BE2C (cell line): Measurements from ENCODE around the gene TMEM154.

Experiments used
- DNase-seq: peaks from one replicate; pipeline ENCODE4 v3.0.0-alpha.2; 2020
- H3K27me3 ChIP-seq: fragments of 250-450 bp; sonication (Bioruptor Pico); 2 replicates; pipeline ENCODE4 v1.5.1; 2020; ENCODE audit warnings: mild to moderate bottlenecking
- H3K36me3 ChIP-seq: fragments of 250-450 bp; sonication (Bioruptor Pico); 2 replicates; pipeline ENCODE4 v1.5.1; 2020; ENCODE audit warnings: mild to moderate bottlenecking
- H3K4me1 ChIP-seq: fragments of 250-450 bp; sonication (Bioruptor Pico); 2 replicates; pipeline ENCODE4 v1.5.1; 2020
- H3K4me3 ChIP-seq: 2 replicates; pipeline ENCODE4 v1.5.1; 2011; ENCODE audit warnings: low read depth, low read length
- H3K9me3 ChIP-seq: fragments of 250-450 bp; sonication (Bioruptor Pico); 2 replicates; pipeline ENCODE4 v1.5.1; 2020
- TF ChIP-seq, protein P1 (sequence below): IDR thresholded peaks from 2 replicates; pipeline ENCODE4 v1.5.1; 2012; ENCODE audit warnings: mild to moderate bottlenecking, low read depth, low read length

Gene TMEM154

GRCh38 chr4:152620915-152621314 lies 58.9 kb downstream of the TMEM154 start:
- Histone ChIP-seq H3K27me3 (no peaks in the 10 kb centered on the region), H3K4me3 (no peak overlapping the region), H3K4me1 (no peaks in the 10 kb centered on the region), H3K9me3 (no peaks in the 10 kb centered on the region), H3K36me3 (no peaks in the 10 kb centered on the region)
- TF ChIP-seq, protein P1, sequence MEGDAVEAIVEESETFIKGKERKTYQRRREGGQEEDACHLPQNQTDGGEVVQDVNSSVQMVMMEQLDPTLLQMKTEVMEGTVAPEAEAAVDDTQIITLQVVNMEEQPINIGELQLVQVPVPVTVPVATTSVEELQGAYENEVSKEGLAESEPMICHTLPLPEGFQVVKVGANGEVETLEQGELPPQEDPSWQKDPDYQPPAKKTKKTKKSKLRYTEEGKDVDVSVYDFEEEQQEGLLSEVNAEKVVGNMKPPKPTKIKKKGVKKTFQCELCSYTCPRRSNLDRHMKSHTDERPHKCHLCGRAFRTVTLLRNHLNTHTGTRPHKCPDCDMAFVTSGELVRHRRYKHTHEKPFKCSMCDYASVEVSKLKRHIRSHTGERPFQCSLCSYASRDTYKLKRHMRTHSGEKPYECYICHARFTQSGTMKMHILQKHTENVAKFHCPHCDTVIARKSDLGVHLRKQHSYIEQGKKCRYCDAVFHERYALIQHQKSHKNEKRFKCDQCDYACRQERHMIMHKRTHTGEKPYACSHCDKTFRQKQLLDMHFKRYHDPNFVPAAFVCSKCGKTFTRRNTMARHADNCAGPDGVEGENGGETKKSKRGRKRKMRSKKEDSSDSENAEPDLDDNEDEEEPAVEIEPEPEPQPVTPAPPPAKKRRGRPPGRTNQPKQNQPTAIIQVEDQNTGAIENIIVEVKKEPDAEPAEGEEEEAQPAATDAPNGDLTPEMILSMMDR = no peak
- no peak for DNase-seq

- DNase-seq = no peak
- Histone ChIP-seq H3K4me3 (no peak overlapping the region), H3K36me3 (no peaks in the 10 kb centered on the region), H3K4me1 (no peaks in the 10 kb centered on the region), H3K27me3 (no peaks in the 10 kb centered on the region), H3K9me3 (no peaks in the 10 kb centered on the region)
- TF ChIP-seq, protein P1 = no peak
Observed at GRCh38 chr4:152620218-152620617, 59.6 kb downstream of the TMEM154 start.

DNA sequence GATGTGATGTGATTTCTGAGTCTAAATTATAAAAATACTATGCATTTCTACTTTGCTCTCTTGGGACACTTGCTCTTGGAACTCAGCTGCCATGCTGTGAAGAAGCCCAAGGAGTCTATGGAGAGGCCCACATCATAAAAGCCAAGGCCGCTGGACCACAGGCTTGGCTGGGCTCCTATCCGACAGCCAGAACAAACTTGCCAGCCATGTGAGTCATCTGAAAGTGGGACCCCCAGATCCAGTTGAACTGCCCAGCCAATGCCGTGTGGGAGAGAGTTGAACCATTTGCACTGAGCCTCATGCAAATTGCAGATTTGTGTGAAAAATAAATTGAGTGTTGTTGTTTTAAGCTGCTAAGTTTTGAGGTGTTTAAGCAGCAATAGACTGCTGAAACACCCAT lies 60.2 kb downstream of the TMEM154 start:
- Histone ChIP-seq H3K4me1 (no peaks in the 10 kb centered on the region), H3K27me3 (no peaks in the 10 kb centered on the region), H3K4me3 (no peak overlapping the region), H3K9me3 (no peaks in the 10 kb centered on the region), H3K36me3 (no peaks in the 10 kb centered on the region)
- TF ChIP-seq, protein P1 = no peak
- DNase-seq = no peak

DNA sequence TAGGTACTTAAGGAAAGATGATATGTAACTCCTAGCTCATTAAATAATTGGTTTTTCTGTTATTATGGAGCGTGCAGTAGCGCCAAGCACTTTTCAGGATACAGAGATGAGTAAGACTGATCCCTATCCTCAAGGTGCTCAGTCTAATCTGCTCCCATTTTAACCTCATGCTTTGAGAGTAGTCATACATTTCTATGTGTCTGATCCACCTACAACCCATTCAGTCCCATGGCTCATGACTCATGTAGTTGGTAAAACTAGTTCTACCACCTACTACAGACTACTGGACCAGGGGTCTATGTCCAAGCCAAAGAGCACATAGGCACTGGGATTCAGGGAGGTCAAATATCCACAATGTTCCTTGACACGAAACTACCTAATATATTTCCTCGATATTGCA lies 60.8 kb downstream of the TMEM154 start:
- no peak overlapping the region for H3K4me3 ChIP-seq
- H3K36me3 ChIP-seq = no peaks in the 10 kb centered on the region
- no peaks in the 10 kb centered on the region for H3K9me3 ChIP-seq
- TF ChIP-seq, protein P1 = no peak
- no peaks in the 10 kb centered on the region for H3K4me1 ChIP-seq
- H3K27me3 ChIP-seq = no peaks in the 10 kb centered on the region
- no peak for DNase-seq

- Histone ChIP-seq H3K36me3 (no peaks in the 10 kb centered on the region), H3K4me3 (no peak overlapping the region), H3K4me1 (no peaks in the 10 kb centered on the region), H3K9me3 (no peaks in the 10 kb centered on the region), H3K27me3 (no peaks in the 10 kb centered on the region)
- TF ChIP-seq, protein P1 = no peak
- DNase-seq = no peak
Observed at GRCh38 chr4:152616804-152617203, 63.0 kb downstream of the TMEM154 start.

DNA sequence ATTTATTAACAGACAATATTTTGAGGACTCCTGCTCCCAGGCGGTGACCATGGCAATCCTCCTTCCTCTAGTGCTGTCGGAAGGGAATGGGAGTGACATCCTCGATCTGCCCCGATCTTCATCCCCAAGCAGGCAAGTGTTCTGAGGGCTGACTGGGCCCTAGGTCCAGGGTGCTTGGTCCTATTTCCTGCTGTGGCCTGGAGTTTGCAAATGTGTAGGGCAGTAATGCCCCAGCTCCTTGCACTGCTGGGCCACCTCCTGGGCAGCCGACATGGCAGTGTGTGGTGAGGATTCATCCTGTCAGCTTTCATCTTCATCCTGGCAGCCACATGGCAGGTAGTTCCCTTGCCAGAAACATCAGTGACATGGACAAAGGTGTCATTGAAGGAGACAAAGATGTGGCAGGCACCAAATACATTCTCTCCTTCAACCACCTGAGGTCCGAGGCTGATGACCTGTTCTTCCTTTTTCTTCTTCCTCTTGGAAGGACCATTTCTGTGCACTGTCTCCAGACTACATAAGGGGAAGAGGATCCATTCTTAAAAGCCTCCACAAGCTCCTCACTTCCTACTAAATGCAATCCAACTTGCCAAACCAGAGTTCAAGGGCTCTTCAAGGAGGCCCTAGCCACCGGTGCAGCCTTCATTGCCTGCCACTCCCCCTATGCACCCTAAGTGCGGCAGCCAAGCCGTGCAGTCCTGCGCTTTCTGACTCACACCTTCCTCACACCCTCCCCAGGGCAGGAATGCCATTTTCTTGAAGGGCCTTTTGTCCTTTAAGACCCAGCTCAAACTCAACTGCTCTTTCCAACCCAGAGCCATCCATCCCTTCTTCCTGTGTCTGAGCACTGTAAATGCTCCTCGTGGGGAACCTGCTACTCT lies 65.7 kb downstream of the TMEM154 start:
- Histone ChIP-seq H3K4me3 (no peak overlapping the region), H3K4me1 (no peaks in the 10 kb centered on the region), H3K9me3 (no peaks in the 10 kb centered on the region), H3K27me3 (no peaks in the 10 kb centered on the region), H3K36me3 (no peaks in the 10 kb centered on the region)
- TF ChIP-seq, protein P1 = no peak
- DNase-seq = no peak
